Erythroblast (primary cell): ENCODE measurements around the gene UNC119.
"Not testable (repeated sequence)": the region's sequence is repeated elsewhere in the genome, so short reads cannot be mapped to it uniquely, and the experiment has no call there.

Experiments
- DNase-seq, 2 experiments: peaks; one replicate each; lab custom pipeline; 2025; lab: John Stamatoyannopoulos, UW
- GATA1 ChIP-seq: IDR thresholded peaks from 2 replicates; pipeline ENCODE4 v1.6.1; 2011; ENCODE audit warnings: low read depth, mild to moderate bottlenecking, control low read depth, low read length, moderate library complexity
- POLR2A ChIP-seq: IDR thresholded peaks from 2 replicates; pipeline ENCODE4 v1.6.1; 2011; ENCODE audit warnings: mild to moderate bottlenecking, low read length

UNC119 gene

GRCh38 chr17:28528327-28529012 is 24.0 kb downstream of the UNC119 start:
- DNase-seq: peak; percentile 30 to 33
- TF ChIP-seq POLR2A: no peak
- no peak for TF ChIP-seq GATA1

GRCh38 chr17:28527859-28528258 is 24.6 kb downstream of the UNC119 start:
- TF ChIP-seq GATA1 (no peak), POLR2A (no peak)
- no peak for DNase-seq

GRCh38 chr17:28527181-28527681 is 25.2 kb downstream of the UNC119 start:
- peak; percentile 71 to 92 for DNase-seq
- TF ChIP-seq GATA1: no peak

- DNase-seq: no peak
- TF ChIP-seq GATA1 (no peak), POLR2A (no peak)
Observed at GRCh38 chr17:28526381-28526780, 26.0 kb downstream of the UNC119 start.

DNA sequence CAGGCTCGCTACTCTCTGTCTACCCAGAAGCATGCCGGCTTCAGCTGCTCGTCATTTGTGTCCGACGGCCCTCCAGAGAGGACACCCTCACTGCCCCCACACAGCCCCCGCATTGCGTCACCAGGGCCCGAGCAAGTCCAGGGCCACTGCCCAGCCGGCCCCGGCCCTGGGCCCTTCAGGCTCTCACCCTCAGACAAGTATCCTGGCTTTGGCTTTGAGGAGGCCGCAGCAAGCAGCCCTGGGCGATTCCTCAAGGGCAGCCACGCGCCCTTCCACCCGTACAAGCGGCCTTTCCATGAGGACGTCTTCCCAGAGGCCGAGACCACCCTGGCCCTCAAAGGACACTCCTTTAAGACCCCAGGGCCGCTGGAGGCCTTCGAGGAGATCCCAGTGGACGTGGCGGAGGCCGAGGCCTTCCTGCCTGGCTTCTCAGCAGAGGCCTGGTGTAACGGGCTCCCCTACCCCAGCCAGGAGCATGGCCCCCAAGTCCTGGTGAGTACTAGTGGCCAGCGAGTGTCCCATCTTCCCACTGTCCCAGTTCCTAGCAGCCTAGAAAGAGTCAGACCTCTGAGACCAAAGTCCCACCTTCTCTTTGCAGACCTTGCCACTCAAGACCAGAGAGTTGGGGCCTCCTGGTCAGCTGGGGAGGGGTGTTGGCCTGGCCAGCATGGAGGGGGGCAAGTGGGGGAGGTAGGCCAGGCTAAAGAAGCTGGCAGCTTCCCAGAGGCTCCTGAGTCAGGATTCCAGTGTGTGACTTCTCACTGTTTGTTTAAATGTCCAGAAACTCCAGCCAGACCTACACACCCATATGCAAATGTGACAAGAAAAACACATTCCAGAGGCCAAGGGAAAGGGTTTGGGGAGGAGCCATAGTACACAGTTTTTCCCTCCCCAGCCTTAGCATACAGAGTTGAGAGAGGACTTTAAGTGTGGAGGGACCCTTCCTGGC is 27.7 kb downstream of the UNC119 start:
- DNase-seq: no peak
- no peak for TF ChIP-seq GATA1
- TF ChIP-seq POLR2A: no peak

DNA sequence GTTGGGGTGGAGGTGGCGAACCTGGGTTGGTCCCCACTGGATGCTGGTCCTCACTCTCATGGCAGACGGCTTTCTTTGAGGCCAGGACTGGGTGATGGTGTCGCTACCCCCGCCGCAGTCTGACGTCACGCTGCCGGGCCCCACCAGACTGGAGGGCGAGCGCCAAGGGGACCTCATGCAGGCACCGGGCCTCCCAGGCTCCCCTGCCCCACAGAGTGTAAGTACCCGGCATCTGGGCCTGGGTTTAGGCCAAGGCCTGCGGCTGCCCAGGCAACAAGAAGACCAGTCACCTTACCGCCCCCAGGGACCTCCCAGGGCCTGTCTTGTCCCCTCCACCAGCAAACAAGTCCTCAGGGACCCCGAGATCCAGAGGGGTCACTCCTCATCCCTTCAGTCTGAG is 28.5 kb downstream of the UNC119 start:
- TF ChIP-seq GATA1: no peak
- no peak for TF ChIP-seq POLR2A
- no peak for DNase-seq

DNA sequence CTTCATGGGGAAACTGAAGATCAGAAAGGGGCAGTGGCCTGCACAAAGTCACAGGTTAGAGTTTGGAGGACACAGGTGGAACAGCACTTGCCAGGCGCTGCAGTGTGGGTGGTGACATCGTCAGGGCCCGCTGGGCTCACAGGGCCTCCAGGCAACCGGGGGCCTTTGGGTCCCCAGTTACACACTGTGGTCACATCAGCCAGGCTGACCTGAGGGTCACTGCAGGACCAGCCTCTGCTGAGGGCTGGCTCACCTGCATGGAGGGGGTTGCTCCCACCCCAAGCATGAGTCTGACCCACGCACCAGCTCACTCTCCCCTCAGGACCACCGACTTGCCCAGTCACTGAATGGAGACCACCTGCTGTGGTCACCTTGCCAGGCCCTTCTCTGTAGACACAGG is 29.2 kb downstream of the UNC119 start:
- DNase-seq: no peak
- TF ChIP-seq POLR2A: no peak

- DNase-seq: not testable (repeated sequence)
Observed at GRCh38 chr17:28522281-28522680, 30.1 kb downstream of the UNC119 start.

GRCh38 chr17:28521311-28522085 is 30.9 kb downstream of the UNC119 start:
- no peak for DNase-seq
- TF ChIP-seq GATA1 (no peak), POLR2A (no peak)

GRCh38 chr17:28520687-28521086 is 31.7 kb downstream of the UNC119 start:
- no peak for TF ChIP-seq GATA1
- TF ChIP-seq POLR2A: no peak
- DNase-seq: no peak

- no peak for TF ChIP-seq GATA1
- TF ChIP-seq POLR2A: no peak
- DNase-seq: no peak
Observed at GRCh38 chr17:28519236-28519635, 33.2 kb downstream of the UNC119 start.

- no peak for DNase-seq
- TF ChIP-seq POLR2A (no peak), GATA1 (no peak)
Observed at GRCh38 chr17:28518578-28518977, 33.8 kb downstream of the UNC119 start.

DNA sequence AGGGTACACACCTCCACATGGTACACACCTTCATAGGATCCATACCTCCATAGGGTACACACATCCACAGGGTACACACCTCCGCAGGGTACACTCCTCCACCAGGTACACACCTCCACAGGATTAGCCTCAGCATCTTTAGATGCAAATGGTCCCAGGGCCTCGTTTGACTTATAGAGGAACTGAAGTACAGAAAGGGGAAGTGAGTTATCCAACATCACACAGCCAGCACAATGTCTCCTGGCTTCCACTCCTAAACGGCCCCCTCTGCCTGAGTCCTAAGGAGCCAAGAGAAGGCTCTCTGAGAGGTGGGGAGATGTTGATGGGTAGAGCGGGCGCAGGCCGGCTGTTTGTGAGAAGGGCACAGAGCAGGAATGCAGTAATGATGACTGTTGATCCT is 34.3 kb downstream of the UNC119 start:
- TF ChIP-seq GATA1: no peak
- TF ChIP-seq POLR2A: no peak
- DNase-seq: no peak

- DNase-seq: no peak
- TF ChIP-seq POLR2A (no peak), GATA1 (no peak)
Observed at GRCh38 chr17:28515518-28515917, 36.9 kb downstream of the UNC119 start.
